GM18909 (cell line): Measurements from ENCODE around the gene CERS1.

Source experiments
- ATAC-seq: cut with Tn5 transposase; IDR thresholded peaks from one replicate; pipeline ENCODE4 v1.9.1; 2021; ENCODE audit warnings: mild to moderate bottlenecking; ENCODE audit not compliant: unreplicated experiment, poor library complexity

CERS1 gene

GRCh38 chr19:18878058-18878797, 17.7 kb downstream of the CERS1 start:
- no peak for ATAC-seq

DNA sequence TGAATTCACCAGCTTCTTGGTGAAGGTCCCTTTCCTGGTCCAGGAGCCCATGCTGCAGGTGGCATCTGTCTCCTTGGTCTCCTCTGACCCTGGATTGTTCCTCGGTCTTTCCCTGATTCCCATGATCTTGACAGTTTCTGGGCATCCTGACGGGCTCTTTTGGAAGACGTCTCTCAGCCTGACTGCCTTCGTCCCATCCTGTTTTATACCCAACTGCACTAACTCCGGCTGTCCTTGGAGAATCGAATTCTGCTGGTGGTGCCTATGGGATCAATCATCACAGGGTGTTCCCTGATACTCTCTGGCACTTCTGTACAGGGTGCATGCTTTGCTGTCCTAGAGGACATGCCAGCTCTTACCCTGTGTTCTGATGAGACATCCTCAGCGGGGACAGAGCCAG, 19.1 kb downstream of the CERS1 start:
- no peak for ATAC-seq

DNA sequence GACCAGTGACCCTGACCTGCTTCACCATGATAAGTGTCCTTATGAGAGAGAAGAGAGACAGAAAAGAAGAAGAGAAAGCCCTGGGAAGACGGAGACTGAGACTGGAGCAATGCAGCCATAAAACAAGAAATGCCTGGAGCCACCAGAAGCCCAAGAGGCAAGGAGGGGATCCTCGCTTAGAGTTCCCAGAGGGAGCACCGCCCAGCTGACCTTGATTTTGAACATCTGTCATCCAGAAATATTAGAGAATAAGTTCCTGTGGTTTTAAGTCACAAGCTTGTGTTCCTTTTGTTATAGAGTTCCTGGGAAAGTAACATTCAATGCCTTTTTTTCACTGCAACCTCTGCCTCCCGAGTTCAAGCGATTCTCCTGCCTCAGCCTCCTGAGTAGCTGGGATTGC, 20.2 kb downstream of the CERS1 start:
- no peak for ATAC-seq

DNA sequence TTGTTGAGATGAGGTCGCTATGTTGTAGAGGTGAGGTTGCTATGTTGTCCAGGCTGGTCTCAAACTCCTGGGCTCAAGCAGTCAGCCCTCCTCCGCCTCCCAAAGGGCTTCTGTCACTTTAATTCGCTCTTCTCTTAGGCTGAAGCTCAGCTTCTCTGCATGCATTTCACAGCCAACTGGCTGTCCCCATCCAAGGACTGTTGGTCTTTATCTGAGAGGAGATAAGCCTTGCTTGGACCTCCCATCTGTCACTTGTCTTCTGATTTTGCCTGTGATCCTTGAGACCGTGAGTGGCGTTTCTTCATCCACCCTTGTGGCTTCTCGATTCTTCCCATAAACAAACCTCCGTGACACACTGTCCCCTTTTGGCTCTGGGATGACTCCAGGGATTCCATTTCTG, 24.4 kb downstream of the CERS1 start:
- no peak for ATAC-seq

DNA sequence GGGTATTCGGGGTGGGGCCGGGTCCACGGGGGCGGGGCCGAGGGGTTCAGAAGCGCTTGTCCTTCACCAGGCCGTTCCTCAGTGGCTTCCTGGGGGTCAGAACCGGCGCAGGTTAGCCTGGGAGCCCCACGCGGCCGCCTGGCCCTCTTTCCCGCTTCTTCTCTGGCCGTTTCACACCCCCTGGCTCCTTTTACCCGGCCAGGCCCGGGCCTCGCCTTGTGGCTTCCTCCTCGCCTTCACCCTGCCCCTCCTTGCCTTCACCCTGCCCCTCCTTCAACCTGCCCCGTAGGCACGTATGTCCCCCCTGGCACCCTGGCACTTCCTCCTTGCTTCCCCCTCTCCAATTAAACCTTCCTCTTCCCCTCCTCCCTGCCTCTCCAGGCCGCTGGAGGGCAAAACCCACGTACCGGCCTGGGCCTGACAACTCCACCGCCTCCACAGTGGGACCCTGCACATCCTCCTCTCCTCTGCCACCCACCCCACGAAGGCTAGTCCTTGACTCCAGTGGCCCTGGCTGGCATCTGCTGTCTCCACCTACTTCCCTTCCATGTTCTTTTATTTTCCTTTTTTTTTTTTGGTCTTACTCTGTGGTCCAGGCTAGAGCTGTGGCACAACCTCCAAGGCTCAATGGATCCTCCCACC, 25.3 kb downstream of the CERS1 start:
- no peak for ATAC-seq

DNA sequence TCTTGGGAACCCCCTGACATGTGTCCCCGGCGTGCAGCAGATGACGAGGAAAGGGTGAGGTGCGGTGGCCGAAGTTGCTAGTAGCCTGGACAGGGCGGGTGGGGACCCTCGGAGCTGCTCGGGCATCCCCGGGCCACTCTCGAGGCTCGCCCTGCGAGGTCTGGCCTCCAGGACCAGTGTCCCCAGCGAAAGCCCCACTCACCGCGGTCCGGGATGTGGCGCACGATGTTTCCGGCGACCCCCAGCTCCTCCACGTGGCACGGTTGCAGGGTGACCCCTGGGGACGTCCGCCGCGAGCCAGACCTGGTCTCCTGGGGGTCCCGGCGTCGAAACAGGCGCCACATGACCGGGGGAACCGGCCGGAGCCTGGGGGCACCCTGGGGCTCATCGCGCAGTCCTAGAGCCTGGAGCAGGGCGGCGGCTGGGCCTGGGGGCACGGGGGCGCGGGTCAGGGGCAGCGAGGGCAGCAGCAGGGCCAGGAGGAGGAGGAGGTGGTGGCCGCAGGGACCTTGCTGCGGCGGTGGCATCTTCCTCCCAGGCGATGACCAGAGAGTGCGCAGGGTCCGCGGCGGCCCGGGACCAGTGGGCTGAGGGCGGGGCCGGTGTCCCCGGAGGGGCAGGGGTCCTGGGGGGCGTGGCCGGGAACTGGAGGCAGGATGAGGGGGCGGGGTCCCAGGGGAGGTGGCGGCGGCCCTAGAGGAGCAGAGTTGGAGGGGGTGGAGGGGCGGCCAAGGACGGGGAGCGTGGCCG, 26.0 kb downstream of the CERS1 start:
- no peak for ATAC-seq

GRCh38 chr19:18869023-18869618, 26.8 kb downstream of the CERS1 start:
- no peak for ATAC-seq

DNA sequence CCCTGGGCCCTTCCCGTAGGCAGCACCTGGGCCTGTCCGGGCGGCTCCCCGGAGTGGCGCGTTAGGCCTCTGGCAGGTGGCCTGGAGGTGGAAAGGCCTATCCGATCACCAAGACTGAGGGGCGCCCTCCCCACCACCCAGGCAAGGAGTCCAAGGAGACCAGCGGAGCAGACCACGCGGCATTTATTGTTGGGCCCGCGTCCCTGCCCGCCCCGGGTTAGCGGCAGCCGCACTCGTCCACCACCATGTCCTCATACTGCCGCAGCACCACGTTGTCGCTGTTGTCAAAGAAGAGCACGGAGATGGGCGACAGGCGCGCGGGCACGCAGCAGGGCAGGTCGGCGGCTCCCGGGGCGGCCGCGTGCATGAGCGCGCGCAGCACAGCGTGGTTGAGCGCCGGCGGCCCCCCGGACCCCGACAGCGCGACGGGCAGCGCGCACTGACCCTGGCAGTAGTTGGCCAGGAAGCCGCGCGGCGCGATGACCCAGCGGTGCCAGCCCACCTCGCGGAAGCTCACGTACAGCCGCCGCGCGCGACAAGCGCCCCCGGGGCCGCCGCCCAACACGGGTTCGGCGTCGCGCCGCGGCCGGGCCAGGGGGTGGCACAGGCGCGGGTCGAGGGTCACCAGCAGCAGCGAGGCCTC, 27.5 kb downstream of the CERS1 start:
- no peak for ATAC-seq

GRCh38 chr19:18867751-18868150, 28.2 kb downstream of the CERS1 start:
- ATAC-seq = no peak

GRCh38 chr19:18867199-18867598, 28.8 kb downstream of the CERS1 start:
- no peak for ATAC-seq

DNA sequence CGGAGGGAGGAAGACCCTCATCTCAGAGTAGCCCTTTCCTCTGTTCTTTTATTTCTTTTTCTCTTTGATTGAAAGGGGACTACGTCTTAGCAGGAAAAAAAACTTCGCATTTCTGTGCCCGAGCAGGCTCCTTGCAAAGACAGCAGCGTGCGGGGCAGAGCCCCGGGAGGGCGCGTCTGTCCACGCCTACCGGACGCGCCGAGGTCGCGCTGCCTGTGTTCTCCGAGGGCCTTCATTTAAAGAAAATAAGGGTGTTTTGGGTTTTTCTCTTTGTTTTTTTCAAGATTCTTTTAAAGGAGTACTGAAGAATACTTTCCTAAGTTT, 29.2 kb downstream of the CERS1 start:
- no peak for ATAC-seq

DNA sequence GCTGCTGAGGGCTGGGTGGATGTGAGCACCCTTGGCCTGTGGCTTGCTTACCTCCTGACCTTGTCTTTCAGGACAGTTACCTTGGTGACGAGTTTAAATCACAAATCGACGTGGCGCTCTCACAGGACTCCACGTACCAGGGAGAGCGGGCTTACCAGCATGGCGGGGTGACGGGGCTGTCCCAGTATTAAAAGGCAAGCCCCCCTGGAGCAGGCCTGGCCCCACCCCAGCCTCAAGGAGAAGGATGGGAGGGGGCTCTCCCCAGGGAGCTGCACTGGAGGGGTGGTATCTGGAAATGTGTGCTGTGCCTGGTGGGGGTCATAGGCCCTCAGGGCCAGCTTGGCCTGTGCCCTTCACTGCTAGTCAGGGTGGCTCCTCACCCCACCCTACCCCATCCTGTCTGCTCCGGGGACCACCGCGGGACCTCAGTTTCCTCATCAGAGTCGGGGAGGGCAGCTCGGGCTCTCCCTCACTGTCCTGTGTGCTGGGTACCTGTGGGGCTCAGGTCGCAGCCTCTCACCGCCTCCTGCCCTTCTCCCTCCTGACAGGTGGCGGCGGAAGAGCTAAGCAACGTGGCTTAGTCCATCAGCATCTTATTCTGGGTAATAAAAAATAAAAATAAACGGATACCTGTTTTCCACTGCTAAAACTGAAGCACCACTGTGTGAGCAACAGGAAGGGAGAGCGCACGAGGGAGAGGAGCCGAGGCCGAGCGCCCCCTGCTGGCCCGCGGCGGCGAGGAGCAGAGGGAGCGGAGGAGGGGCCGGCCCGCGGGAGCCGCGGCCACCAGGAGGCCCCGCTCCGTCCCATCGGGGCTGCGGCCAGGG, 29.8 kb downstream of the CERS1 start:
- no peak for ATAC-seq

- ATAC-seq = no peak
Measured at GRCh38 chr19:18865106-18865972, 30.6 kb downstream of the CERS1 start.

DNA sequence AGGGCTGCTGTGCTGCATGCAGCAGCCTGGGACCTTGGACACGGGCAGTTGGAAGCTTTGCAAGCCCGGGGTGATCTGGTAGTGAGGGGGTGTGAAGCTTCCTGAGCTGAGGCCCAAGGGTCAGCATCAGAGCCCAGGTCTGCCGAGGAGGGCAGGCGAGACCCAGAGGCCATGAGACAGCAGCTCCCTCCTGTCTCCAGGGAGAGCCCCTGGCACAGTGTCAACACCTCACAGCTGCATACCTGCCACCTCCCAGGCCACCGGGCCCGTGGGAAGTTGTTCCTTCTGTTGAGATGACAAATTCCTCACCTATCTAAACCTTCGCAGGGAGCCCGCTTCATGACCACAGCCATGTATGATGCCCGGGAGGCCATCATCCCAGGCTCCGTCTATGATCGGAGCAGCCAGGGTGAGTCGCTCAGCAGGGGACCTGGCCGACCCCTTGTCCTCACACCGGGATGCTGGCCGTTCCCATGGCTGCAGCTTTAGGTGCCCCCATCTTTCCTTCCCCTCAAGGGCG, 32.1 kb downstream of the CERS1 start:
- no peak for ATAC-seq

DNA sequence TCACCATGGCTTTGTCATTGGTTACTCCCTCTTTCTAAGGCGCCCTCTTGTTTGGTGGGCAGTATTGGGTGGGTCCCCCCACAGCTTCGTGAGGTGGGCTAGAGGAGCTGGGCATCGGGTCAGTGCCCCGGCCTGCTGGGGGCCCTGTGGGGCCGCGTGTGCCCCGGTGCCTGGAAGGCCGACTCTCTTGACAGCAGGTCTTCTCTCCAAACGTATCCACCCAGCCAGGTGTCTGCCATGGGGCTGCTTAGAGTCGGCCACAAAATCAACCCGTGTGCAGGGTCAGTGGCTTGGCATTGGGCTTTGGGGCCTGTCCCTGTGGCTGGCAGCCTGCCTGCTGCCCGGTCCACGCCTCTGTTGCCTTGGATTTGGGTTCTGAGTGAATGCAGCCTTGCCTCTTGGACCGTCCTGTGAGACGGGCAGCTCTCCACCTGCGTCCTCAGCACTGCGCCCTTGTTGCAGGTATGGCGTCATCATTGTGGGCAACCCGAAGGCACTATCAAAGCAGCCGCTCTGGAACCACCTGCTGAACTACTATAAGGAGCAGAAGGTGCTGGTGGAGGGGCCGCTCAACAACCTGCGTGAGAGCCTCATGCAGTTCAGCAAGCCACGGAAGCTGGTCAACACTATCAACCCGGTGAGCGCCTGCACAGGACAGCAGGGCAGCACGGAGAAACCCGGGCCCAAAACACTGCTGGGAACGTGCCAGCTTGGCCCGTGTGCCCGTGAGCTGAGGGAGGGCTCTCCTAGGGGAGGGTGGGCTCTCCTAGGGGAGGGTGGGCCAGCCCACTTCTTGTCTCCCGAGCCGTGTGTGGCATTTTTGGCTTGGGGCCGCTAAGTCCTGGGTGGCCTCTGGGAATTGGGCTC, 32.7 kb downstream of the CERS1 start:
- ATAC-seq = no peak

DNA sequence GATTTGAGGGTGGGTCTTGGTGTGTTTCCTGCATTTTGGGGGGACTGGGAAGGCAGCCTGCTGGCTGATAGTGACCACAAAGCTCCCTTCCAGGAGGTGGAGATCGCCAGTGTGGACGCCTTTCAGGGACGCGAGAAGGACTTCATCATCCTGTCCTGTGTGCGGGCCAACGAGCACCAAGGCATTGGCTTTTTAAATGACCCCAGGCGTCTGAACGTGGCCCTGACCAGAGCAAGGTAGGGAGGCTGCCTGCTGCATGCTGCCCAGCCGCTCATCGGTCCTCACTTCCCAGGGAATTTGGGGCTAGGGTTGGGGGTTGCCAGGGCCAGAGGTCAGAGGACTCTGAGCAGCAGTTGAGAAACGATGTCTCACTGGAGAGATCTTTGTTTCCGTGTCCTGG, 34.0 kb downstream of the CERS1 start:
- ATAC-seq = no peak

DNA sequence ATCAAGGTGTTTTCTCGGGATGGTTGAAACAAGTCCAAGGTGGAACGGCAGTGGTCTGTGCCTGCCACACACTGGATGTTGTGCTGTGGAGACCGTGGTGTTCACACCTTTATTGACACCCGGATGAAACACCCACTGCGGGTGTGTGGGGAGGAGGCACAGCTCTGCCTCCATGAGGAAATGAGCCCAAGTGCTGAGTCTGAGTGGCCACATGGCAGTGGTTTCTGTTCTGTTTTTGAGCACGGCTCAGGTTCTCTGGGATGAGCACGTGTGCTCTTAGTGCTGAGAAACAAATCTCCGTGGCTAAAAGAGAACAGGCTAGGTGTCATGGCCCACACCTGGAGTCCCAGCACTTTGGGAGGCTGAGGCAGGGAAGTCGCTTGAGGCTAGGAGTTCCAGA, 34.7 kb downstream of the CERS1 start:
- no peak for ATAC-seq

GRCh38 chr19:18860725-18861124, 35.2 kb downstream of the CERS1 start:
- ATAC-seq = no peak
